ENCODE results near the gene GALNTL6. TPM values are rescaled to one million over a fixed set of nuclear protein-coding genes. Genes with fewer than 3 reads are reported as not detected.

Gene GALNTL6
- total RNA-seq, 1 experiment from 2014 or later: not detected

DNA sequence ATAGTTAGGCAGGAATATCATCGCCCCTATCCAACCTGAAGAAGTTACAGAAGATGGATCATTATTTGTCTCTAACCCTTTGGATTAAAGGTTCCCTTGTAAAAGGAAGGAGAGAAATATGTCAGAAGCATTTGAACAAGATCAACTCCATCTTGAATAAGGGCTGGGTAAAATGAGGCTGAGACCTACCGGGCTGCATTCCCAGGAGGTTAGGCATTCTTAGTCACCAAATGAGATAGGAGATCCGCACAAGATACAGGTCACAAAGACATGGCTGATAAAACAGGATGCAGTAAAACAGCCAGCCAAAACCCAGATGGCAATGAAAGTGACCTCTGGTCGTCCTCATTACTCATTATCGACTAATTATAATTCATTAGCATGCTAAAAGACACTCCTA lies 148.9 kb downstream of the GALNTL6 start:
- H3K4ac ChIP-seq (ENCODE audit: low read depth, low read length): no peak overlapping the region
- H3K23me2 ChIP-seq (ENCODE audit: insufficient read length, low read depth, low read length, poor library complexity, severe bottlenecking): no peaks in the 10 kb centered on the region
- no peak overlapping the region for H3K14ac ChIP-seq (ENCODE audit: insufficient read depth, low read length)
- H3K27ac ChIP-seq (ENCODE audit: insufficient read length, low read depth, low read length): no peak overlapping the region
- no peak overlapping the region for H2AK5ac ChIP-seq (ENCODE audit: insufficient read length, low read length)
- H3K4me1 ChIP-seq (ENCODE audit: insufficient read depth, low read length): no peaks in the 10 kb centered on the region; the same call in 1 of the 2 replicates
- TF ChIP-seq, protein P1, sequence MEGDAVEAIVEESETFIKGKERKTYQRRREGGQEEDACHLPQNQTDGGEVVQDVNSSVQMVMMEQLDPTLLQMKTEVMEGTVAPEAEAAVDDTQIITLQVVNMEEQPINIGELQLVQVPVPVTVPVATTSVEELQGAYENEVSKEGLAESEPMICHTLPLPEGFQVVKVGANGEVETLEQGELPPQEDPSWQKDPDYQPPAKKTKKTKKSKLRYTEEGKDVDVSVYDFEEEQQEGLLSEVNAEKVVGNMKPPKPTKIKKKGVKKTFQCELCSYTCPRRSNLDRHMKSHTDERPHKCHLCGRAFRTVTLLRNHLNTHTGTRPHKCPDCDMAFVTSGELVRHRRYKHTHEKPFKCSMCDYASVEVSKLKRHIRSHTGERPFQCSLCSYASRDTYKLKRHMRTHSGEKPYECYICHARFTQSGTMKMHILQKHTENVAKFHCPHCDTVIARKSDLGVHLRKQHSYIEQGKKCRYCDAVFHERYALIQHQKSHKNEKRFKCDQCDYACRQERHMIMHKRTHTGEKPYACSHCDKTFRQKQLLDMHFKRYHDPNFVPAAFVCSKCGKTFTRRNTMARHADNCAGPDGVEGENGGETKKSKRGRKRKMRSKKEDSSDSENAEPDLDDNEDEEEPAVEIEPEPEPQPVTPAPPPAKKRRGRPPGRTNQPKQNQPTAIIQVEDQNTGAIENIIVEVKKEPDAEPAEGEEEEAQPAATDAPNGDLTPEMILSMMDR (conservative IDR thresholded peaks at IDR 0.05): no peak
- no CpG with 5 or more reads among the region's 5 CpGs for WGBS (ENCODE audit: extremely low coverage, insufficient read length, low lambda C conversion rate)
- H3K27me3 Mint-ChIP-seq (ENCODE audit: low read depth): no peaks in the 10 kb centered on the region
- no peak for DNase-seq
- H3T11ph ChIP-seq (ENCODE audit: low read length): no peak overlapping the region
- no peaks in the 10 kb centered on the region for H3K27me3 ChIP-seq (ENCODE audit: insufficient read depth, low read length)
- H2AFZ ChIP-seq (ENCODE audit: low read length): no peak overlapping the region
- H3K4me1 Mint-ChIP-seq: peaks cover 3 to 10% of the 10 kb centered on the region in 2 experiments
- H3K18ac ChIP-seq (ENCODE audit: insufficient read length, low read depth, low read length): no peak overlapping the region
- H3K9me3 ChIP-seq (ENCODE audit: control insufficient read depth, low read depth, low read length): no peaks in the 10 kb centered on the region
- H2BK12ac ChIP-seq (ENCODE audit: insufficient read length, low read depth, low read length): no peak overlapping the region
- no peak overlapping the region for H4K5ac ChIP-seq (ENCODE audit: insufficient read length, low read depth, low read length)
- no peak overlapping the region for H3K9ac ChIP-seq (ENCODE audit: extremely low read depth, insufficient read length, low read length)
- H3K4me3 Mint-ChIP-seq: no peak overlapping the region
- no peaks in the 10 kb centered on the region; a peak in 1 of 7 replicates for H3K36me3 Mint-ChIP-seq (ENCODE audit: insufficient read depth in 1 of 3, low read depth in 3 of 3)
- H3K9me3 Mint-ChIP-seq: no peaks in the 10 kb centered on the region; a peak in 1 of 5 replicates
- H3K23ac ChIP-seq (ENCODE audit: insufficient read length, low read depth, low read length): no peak overlapping the region
- H2BK5ac ChIP-seq (ENCODE audit: insufficient read length, low read length): no peak overlapping the region
- H4K20me1 ChIP-seq (ENCODE audit: control insufficient read depth, insufficient read depth, insufficient read length): no peaks in the 10 kb centered on the region
- no peak overlapping the region for H2BK20ac ChIP-seq (ENCODE audit: low read depth, low read length, poor library complexity, severe bottlenecking)
- no peak overlapping the region for H3K4me2 ChIP-seq (ENCODE audit: insufficient read depth, insufficient read length, low read length)
- no peak overlapping the region for H2BK120ac ChIP-seq (ENCODE audit: low read depth, low read length, poor library complexity, severe bottlenecking)
- H3K79me1 ChIP-seq (ENCODE audit: insufficient read depth, low read depth, low read length, poor library complexity, severe bottlenecking): no peaks in the 10 kb centered on the region
- no peak overlapping the region for H3K27ac Mint-ChIP-seq
- no peaks in the 10 kb centered on the region for H3K79me2 ChIP-seq (ENCODE audit: insufficient read depth, low read length)
- no peak overlapping the region for H4K91ac ChIP-seq (ENCODE audit: insufficient read length, low read depth, low read length)
- H2BK15ac ChIP-seq (ENCODE audit: low read depth, low read length): no peak overlapping the region
- no peak overlapping the region for H4K8ac ChIP-seq (replicated peaks; ENCODE audit: insufficient read length, low read depth, low read length)
- H3K56ac ChIP-seq (ENCODE audit: insufficient read length, low read depth, low read length): no peak overlapping the region
